ENCODE measurements around the gene CAB39.
"Not testable (repeated sequence)": the region's sequence is repeated elsewhere in the genome, so short reads cannot be mapped to it uniquely, and the experiment has no call there.

CAB39 gene

GRCh38 chr2:230721712-230722111, 9.1 kb downstream of the CAB39 start:
- no peak overlapping the region for H3K4me3 ChIP-seq (ENCODE audit: low read depth, low read length)
- TF ChIP-seq CTCF (IDR thresholded peaks at IDR 0.05; ENCODE audit: control insufficient read depth, extremely low read depth, insufficient read depth) = no peak
- no peak for DNase-seq (ENCODE audit: low read depth)

GRCh38 chr2:230722207-230722885, 9.7 kb downstream of the CAB39 start:
- DNase-seq (ENCODE audit: low read depth) = no peak
- H3K4me3 ChIP-seq (ENCODE audit: low read depth, low read length) = no peak overlapping the region
- TF ChIP-seq CTCF (IDR thresholded peaks at IDR 0.05; ENCODE audit: control insufficient read depth, extremely low read depth, insufficient read depth) = no peak

GRCh38 chr2:230723363-230723762, 10.7 kb downstream of the CAB39 start:
- TF ChIP-seq CTCF (IDR thresholded peaks at IDR 0.05; ENCODE audit: control insufficient read depth, extremely low read depth, insufficient read depth) = no peak
- DNase-seq (ENCODE audit: low read depth) = no peak
- no peak overlapping the region for H3K4me3 ChIP-seq (ENCODE audit: low read depth, low read length)

GRCh38 chr2:230724957-230725356, 12.3 kb downstream of the CAB39 start:
- H3K4me3 ChIP-seq (ENCODE audit: low read depth, low read length); DNase-seq (ENCODE audit: low read depth): not testable (repeated sequence)

GRCh38 chr2:230731512-230731911, 18.9 kb downstream of the CAB39 start:
- no peak for TF ChIP-seq CTCF (IDR thresholded peaks at IDR 0.05; ENCODE audit: control insufficient read depth, extremely low read depth, insufficient read depth)
- DNase-seq (ENCODE audit: low read depth) = no peak
- no peak overlapping the region for H3K4me3 ChIP-seq (ENCODE audit: low read depth, low read length)

- TF ChIP-seq CTCF (IDR thresholded peaks at IDR 0.05; ENCODE audit: control insufficient read depth, extremely low read depth, insufficient read depth) = no peak
- no peak for DNase-seq (ENCODE audit: low read depth)
Observed at GRCh38 chr2:230732914-230733401, 20.3 kb downstream of the CAB39 start.

GRCh38 chr2:230734247-230735175, 21.9 kb downstream of the CAB39 start:
- no peak for DNase-seq (ENCODE audit: low read depth)
- H3K4me3 ChIP-seq (ENCODE audit: low read depth, low read length) = no peak overlapping the region
- TF ChIP-seq CTCF (IDR thresholded peaks at IDR 0.05; ENCODE audit: control insufficient read depth, extremely low read depth, insufficient read depth) = no peak

More at GRCh38 chr2:230732914-230733401, 20.3 kb downstream of the CAB39 start:
- no peak overlapping the region for H3K4me3 ChIP-seq (ENCODE audit: low read depth, low read length)

Measured in LNCaP clone FGC (cell line).